Thyroid gland (tissue), 4 donors: ENCODE data around the gene POU6F2.

Experiments
- CTCF ChIP-seq, 6 experiments: fragments of 200-600 bp in 3 of 6; fragments of 450-650 bp in 3 of 6; sonication (generic) in 3 of 6; IDR thresholded peaks; one replicate each; pipeline ENCODE4 v1.5.1; 2016 to 2019; ENCODE audit warnings: antibody characterized with exemption in 6 of 6, mild to moderate bottlenecking in 2 of 6, inconsistent platforms in 1 of 6, moderate library complexity in 1 of 6
- POLR2A ChIP-seq, 2 donors: fragments of 450-650 bp; IDR thresholded peaks; one replicate each; pipeline ENCODE4 v1.6.1; 2017; ENCODE audit warnings: antibody characterized with exemption in 2 of 2, mild to moderate bottlenecking in 2 of 2, moderate library complexity in 1 of 2

DNA sequence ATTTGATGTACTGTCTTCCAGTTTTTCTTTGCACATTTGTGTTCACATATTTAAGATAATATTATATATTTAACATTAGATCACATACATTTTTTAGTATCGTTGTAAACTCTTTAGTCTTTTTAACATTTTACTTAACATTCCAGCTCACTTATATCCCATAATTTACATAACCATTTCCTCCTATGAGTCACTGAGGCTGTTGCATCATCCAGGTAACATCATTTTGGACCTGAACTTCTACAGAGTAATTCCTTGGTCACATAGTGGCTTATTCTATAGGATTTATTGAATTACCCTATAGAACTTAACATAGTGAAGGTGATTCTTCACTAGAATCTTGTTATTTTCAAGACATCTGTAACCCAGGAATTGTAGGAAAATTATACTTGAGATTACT, 194.4 kb downstream of the POU6F2 start:
- no peak for TF ChIP-seq CTCF (IDR thresholded peaks at IDR 0.05)
- no peak for TF ChIP-seq POLR2A (IDR thresholded peaks at IDR 0.05)
